Fibroblast of the aortic adventitia (primary cell): ENCODE data around the gene C21orf58. TPM values are rescaled to one million over a fixed set of nuclear protein-coding genes. Genes with fewer than 3 reads are reported as not detected.

Experiments used
- DNase-seq: peaks from one replicate; pipeline ENCODE4 v3.0.0-alpha.2; 2010; ENCODE audit warnings: low read depth
- H3K4me3 ChIP-seq: 2 replicates; pipeline ENCODE4 v1.5.1; 2011; ENCODE audit warnings: low read depth, mild to moderate bottlenecking, control low read depth, low read length, moderate library complexity
- total RNA-seq: library from RNA; depleted of rRNA; stranded (reverse); fragments of >200 nt; gene quantifications from 2 replicates; pipeline ENCODE4 v1.2.3, GENCODE V29; 2012; ENCODE audit warnings: low replicate concordance
- TF ChIP-seq, protein P1 (sequence below): IDR thresholded peaks from 2 replicates; pipeline ENCODE4 v1.5.1; 2011; ENCODE audit warnings: mild to moderate bottlenecking, low read length, control low read depth, inconsistent platforms; ENCODE audit not compliant: insufficient read depth

The C21orf58 gene
- total RNA-seq, 1 donor: 10.2 TPM

- no peak for DNase-seq
- TF ChIP-seq, protein P1, sequence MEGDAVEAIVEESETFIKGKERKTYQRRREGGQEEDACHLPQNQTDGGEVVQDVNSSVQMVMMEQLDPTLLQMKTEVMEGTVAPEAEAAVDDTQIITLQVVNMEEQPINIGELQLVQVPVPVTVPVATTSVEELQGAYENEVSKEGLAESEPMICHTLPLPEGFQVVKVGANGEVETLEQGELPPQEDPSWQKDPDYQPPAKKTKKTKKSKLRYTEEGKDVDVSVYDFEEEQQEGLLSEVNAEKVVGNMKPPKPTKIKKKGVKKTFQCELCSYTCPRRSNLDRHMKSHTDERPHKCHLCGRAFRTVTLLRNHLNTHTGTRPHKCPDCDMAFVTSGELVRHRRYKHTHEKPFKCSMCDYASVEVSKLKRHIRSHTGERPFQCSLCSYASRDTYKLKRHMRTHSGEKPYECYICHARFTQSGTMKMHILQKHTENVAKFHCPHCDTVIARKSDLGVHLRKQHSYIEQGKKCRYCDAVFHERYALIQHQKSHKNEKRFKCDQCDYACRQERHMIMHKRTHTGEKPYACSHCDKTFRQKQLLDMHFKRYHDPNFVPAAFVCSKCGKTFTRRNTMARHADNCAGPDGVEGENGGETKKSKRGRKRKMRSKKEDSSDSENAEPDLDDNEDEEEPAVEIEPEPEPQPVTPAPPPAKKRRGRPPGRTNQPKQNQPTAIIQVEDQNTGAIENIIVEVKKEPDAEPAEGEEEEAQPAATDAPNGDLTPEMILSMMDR: no peak
- H3K4me3 ChIP-seq: no peak overlapping the region
These were observed 25.6 kb upstream of the C21orf58 start for GRCh38 chr21:46349134-46349760.

GRCh38 chr21:46347791-46348381 lies 24.2 kb upstream of the C21orf58 start:
- TF ChIP-seq, protein P1: peak; percentile 59
- peak; percentile 91 for DNase-seq
- no peak overlapping the region for H3K4me3 ChIP-seq

GRCh38 chr21:46347203-46347550 lies 23.5 kb upstream of the C21orf58 start:
- no peak overlapping the region for H3K4me3 ChIP-seq
- no peak for DNase-seq
- TF ChIP-seq, protein P1: no peak

GRCh38 chr21:46346296-46347202 lies 22.9 kb upstream of the C21orf58 start:
- DNase-seq: no peak
- TF ChIP-seq, protein P1: no peak

DNA sequence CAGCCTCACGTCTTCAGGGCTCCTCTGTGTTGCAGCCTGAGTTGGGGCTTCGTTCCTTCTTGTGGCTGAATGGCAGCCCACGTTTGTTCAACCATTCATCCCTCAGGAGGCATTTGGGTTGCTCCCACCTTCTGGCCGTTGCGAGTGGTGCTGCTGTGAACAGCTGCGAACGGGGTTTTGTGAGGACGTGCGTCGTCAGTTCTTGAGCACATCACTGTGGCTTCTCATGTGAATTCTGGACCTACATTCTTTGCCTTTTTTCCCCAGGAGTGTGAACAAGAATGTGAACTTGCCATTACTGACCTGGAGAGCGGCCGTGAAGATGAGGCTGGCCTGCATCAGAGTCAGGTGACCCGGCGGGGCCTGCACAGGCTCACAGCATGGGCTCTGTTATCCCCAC lies 22.2 kb upstream of the C21orf58 start:
- TF ChIP-seq, protein P1: no peak
- H3K4me3 ChIP-seq: no peak overlapping the region
- no peak for DNase-seq

More at GRCh38 chr21:46346296-46347202, 22.9 kb upstream of the C21orf58 start:
- no peak overlapping the region for H3K4me3 ChIP-seq

DNA sequence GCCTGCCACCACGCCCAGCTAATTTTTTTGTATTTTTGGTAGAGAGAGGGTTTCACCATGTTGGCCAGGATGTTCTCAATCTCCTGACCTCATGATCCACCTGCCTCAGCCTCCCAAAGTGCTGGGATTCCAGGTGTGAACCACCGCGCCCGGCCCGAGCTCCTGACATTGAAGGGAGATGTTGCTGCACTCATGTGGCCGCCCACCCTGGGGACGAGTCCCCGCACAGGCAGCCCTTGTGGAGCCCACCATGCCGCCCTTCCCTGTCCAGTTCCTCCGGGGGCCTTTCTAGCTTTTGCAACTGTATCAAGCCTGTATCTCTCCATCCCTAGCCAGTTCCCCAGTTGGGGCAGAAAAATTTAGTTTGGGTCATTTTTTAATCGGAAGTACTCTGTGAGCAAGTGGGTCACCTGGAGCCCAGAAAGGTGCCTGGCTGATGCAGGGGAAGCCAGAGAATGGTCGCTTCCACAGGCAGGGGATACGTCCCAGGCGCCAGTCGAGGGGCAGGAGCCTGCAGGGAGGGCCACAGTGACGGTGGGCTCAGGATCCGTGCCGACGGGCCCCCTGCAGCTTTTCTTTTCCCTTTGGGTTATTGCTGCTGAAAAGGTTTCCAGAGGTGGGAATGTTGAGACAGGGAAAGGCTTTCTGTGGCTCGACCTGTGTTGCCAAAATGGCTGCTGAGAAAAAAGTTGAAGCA lies 20.7 kb upstream of the C21orf58 start:
- DNase-seq: no peak
- TF ChIP-seq, protein P1: no peak
- H3K4me3 ChIP-seq: no peak overlapping the region
